Activated CD4-positive, alpha-beta T cell treated with anti-CD3 and anti-CD28 coated beads, Interleukin-2, amount 10 ng/mL, durations not matched to agents 24 days and 14 days (primary cell): Measurements from ENCODE around the gene TMEM179B. TPM values are rescaled to one million over a fixed set of nuclear protein-coding genes. Genes with fewer than 3 reads are reported as not detected.
A peak's percentile ranks its signal among the peaks of the same experiment; 100 is the strongest.

Source experiments
- DNase-seq: peaks from one replicate; pipeline ENCODE4 v3.0.0; 2022
- H3K27ac Mint-ChIP-seq: one replicate; pipeline ENCODE4 v1.8.0; 2022; ENCODE audit warnings: mild to moderate bottlenecking, mixed read lengths
- H3K27me3 Mint-ChIP-seq: one replicate; pipeline ENCODE4 v1.8.0; 2022; ENCODE audit warnings: mixed read lengths
- H3K36me3 Mint-ChIP-seq: one replicate; pipeline ENCODE4 v1.8.0; 2022; ENCODE audit warnings: low read depth, mild to moderate bottlenecking, mixed read lengths
- H3K4me1 Mint-ChIP-seq: one replicate; pipeline ENCODE4 v1.8.0; 2021; ENCODE audit warnings: mixed read lengths
- H3K4me3 Mint-ChIP-seq: one replicate; pipeline ENCODE4 v1.8.0; 2022; ENCODE audit warnings: mild to moderate bottlenecking, moderate library complexity, mixed read lengths
- H3K9me3 Mint-ChIP-seq: one replicate; pipeline ENCODE4 v1.8.0; 2021; ENCODE audit warnings: mixed read lengths
- intact Hi-C: fragments of 100-400 bp; cut with micrococcal nuclease; formaldehyde crosslinking; loops from one replicate; pipeline ENCODE4 v1.15.1; 2023
- total RNA-seq: library from RNA; stranded (reverse); gene quantifications from 2 replicates; pipeline ENCODE4 v1.2.3, GENCODE V29; 2022

Gene TMEM179B
- total RNA-seq, 1 donor from 2014 or later = 36.3 TPM

DNA sequence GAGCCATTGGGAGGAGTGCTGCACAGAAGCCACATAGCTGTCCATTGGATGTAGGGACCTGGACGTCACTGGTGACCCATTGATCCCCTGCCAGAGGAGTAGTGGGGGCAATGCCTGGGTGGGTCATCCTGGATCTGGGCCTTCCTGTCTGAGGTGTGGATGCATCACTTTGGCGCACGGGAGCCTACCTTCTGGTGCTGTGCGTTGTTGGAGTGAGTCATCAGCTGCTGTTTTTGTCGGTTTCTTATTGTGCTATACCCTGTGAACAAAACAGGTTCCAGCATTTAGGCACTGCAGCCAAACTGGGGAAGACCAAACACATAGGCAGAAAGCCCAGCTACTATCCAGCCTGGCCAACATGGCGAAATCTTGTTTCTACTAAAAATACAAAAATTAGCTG, 12.8 kb upstream of the TMEM179B start:
- DNase-seq = no peak
- H3K9me3 Mint-ChIP-seq = no peaks in the 10 kb centered on the region
- no peaks in the 10 kb centered on the region for H3K27me3 Mint-ChIP-seq
- peaks cover 25% of the 10 kb centered on the region for H3K36me3 Mint-ChIP-seq
- peaks cover 39% of the 10 kb centered on the region for H3K4me1 Mint-ChIP-seq
- no peak overlapping the region for H3K27ac Mint-ChIP-seq
- intact Hi-C loops = loop anchor here (5.0 to 10.0 kb wide), 2 partner anchors 67 to 180 kb away; partner anchors contain the start of genes BSCL2, GNG3 and TUT1
- no peak overlapping the region for H3K4me3 Mint-ChIP-seq

DNA sequence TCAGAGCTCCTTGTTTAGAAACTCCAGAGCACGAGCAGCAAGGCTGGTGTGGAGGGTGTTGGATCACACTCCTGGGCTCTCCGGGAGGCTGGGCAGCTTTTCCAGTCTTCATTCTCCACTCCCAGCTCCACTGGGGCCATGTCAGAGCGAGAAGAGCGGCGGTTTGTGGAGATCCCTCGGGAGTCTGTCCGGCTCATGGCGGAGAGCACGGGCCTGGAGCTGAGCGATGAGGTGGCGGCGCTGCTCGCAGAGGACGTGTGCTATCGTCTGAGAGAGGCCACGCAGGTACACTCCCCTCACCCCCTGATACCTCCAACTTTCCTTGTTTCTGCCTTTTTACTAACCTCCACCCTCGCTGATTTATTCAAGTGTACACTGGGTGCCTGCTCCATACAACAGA, 11.6 kb upstream of the TMEM179B start:
- H3K9me3 Mint-ChIP-seq = no peaks in the 10 kb centered on the region
- no peak overlapping the region for H3K27ac Mint-ChIP-seq
- no peak overlapping the region for H3K4me3 Mint-ChIP-seq
- peaks cover 23% of the 10 kb centered on the region for H3K36me3 Mint-ChIP-seq
- intact Hi-C loops = loop anchor here (10.0 kb wide), 1 partner anchor 181 kb away; the partner anchor contains the start of gene TUT1
- H3K27me3 Mint-ChIP-seq = no peaks in the 10 kb centered on the region
- peaks cover 28% of the 10 kb centered on the region for H3K4me1 Mint-ChIP-seq
- DNase-seq = no peak

DNA sequence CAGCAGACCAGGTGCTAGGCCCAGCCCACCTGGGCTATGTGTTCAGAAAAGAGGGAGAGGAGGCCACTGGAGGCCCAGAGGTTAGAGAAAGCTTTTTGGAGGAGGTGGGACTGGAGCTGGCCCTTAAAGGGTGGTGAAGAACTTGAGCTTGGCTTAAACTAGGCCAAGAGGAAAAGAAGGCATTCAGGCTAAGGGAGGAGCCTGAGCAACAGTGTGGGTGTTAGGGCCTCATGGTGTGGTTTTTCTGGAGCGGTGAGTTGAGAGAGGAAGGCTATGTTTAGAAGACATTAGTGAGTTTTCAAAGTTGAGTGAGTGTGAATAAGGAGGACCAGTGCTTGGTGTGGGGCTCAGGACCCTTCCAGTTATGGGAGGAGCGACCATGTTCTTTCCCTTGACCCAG, 9.8 kb upstream of the TMEM179B start:
- intact Hi-C loops = loop anchor here (10.0 kb wide), 1 partner anchor 183 kb away; the partner anchor contains the start of gene TUT1

DNA sequence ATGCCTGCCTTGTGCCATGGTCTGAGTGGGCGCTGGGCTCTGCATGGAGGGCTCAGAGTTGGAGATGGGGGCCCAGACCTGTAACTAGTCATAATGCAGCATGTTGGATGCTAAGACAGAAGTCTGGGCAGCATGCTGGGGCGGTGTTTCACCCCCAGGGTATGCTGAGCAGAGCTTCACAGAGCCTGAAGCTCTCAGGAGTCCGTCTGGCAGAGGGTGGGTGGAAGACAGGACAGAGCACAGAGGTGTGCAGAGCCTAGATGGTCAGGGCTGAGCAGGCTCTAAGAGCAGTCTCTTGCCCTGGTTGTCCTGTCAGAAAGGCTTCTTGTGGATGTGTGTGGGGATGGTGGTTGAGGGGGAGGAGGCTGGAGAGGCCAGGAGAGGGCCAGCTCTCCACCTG, 8.8 kb upstream of the TMEM179B start:
- H3K27ac Mint-ChIP-seq = peak overlapping the region; percentile 91
- peaks cover 23% of the 10 kb centered on the region for H3K36me3 Mint-ChIP-seq

More for the DNA sequence above, 9.8 kb upstream of the TMEM179B start:
- H3K27ac Mint-ChIP-seq = peak overlapping the region; percentile 91
- peaks cover 23% of the 10 kb centered on the region for H3K36me3 Mint-ChIP-seq
- H3K9me3 Mint-ChIP-seq = no peaks in the 10 kb centered on the region
- H3K4me3 Mint-ChIP-seq = peak overlapping the region; percentile 61
- peaks cover 18% of the 10 kb centered on the region for H3K4me1 Mint-ChIP-seq
- DNase-seq = no peak
- H3K27me3 Mint-ChIP-seq = no peaks in the 10 kb centered on the region

DNA sequence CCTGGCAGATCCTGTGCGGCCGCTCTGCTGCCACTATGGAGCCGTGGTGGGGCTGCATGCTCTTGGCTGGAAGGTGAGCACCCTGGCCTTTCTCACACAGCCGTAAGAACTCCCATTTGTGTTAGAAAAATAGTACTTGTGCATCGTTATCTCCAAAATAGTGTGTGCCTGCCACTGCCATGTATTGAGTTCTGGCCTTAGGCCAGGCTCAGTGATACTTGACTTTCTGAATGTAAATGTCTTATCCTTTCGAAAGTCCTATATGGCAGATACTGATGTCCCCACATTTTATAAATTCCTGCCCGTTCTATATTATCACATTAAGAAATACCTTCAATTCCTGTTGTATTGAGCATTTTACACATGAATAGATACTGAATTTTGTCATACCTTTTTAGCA, 4.4 kb upstream of the TMEM179B start:
- intact Hi-C loops = no loop called here
- H3K27me3 Mint-ChIP-seq = no peaks in the 10 kb centered on the region
- H3K36me3 Mint-ChIP-seq = peaks cover 17% of the 10 kb centered on the region
- no peak overlapping the region for H3K27ac Mint-ChIP-seq
- no peak for DNase-seq
- H3K4me3 Mint-ChIP-seq = no peak overlapping the region
- peaks cover 16% of the 10 kb centered on the region for H3K4me1 Mint-ChIP-seq
- H3K9me3 Mint-ChIP-seq = no peaks in the 10 kb centered on the region

More for the DNA sequence above, 8.8 kb upstream of the TMEM179B start:
- Mint-ChIP-seq H3K4me1 (peaks cover 18% of the 10 kb centered on the region), H3K4me3 (no peak overlapping the region), H3K27me3 (no peaks in the 10 kb centered on the region), H3K9me3 (no peaks in the 10 kb centered on the region)
- DNase-seq = no peak
- intact Hi-C loops = loop anchor here (10.0 kb wide), 1 partner anchor 184 kb away; the partner anchor contains the start of gene TUT1

DNA sequence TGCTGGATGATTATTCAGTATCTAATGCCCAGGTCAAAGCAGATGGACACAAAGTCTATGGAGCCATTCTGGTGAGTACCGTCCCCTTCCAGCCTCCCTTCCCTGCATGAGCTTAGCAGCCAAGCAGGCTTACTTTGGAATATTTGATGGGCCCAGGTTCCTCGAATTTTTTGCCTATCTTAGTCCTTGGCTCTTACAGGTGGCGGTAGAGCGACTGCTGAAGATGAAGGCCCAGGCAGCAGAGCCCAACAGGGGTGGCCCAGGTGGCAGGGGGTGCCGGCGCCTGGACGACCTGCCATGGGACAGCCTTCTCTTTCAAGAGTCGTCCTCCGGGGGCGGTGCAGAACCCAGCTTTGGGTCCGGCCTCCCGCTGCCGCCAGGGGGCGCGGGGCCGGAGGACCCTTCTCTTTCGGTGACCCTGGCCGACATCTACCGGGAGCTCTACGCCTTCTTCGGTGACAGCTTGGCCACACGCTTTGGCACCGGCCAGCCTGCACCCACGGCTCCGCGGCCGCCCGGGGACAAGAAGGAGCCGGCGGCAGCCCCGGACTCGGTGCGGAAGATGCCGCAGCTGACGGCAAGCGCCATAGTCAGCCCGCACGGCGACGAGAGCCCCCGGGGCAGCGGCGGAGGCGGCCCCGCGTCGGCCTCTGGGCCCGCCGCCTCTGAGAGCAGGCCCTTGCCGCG, 741 bp upstream of the TMEM179B start:
- H3K4me1 Mint-ChIP-seq = peaks cover 34% of the 10 kb centered on the region
- peaks cover 38% of the 10 kb centered on the region for H3K36me3 Mint-ChIP-seq
- H3K4me3 Mint-ChIP-seq = peak overlapping the region; percentile 93
- peak; percentile 97 for DNase-seq
- H3K9me3 Mint-ChIP-seq = no peaks in the 10 kb centered on the region
- peak overlapping the region; percentile 91 for H3K27ac Mint-ChIP-seq
- no peaks in the 10 kb centered on the region for H3K27me3 Mint-ChIP-seq
- intact Hi-C loops = loop anchor here (1.0 to 2.0 kb wide), 11 partner anchors 15 to 121 kb away; partner anchors contain the start of genes C11orf98, CSKMT, HNRNPUL2 and NXF1

DNA sequence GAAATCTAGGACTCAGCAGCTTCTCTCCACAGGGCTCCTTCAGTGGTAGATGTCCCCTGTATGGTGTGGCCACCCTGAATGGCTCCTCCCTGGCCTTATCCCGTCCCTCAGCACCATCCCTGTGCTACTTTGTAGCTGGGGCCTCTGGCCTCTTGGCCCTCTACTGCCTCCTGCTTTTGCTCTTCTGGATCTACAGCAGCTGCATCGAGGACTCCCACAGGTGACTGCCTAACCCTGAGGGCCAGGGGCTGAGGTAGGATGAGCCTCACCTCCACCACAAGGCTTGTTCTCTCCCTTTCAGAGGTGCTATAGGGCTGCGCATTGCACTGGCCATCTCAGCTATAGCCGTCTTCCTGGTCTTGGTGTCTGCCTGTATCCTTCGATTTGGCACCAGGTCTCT, 1.8 kb downstream of the TMEM179B start:
- peak overlapping the region; percentile 90 for H3K4me3 Mint-ChIP-seq
- peaks cover 43% of the 10 kb centered on the region for H3K4me1 Mint-ChIP-seq
- peaks cover 50% of the 10 kb centered on the region for H3K36me3 Mint-ChIP-seq
- intact Hi-C loops = no loop called here
- H3K27me3 Mint-ChIP-seq = no peaks in the 10 kb centered on the region
- H3K27ac Mint-ChIP-seq = peak overlapping the region; percentile 54
- peak; percentile 65 for DNase-seq
- no peaks in the 10 kb centered on the region for H3K9me3 Mint-ChIP-seq

DNA sequence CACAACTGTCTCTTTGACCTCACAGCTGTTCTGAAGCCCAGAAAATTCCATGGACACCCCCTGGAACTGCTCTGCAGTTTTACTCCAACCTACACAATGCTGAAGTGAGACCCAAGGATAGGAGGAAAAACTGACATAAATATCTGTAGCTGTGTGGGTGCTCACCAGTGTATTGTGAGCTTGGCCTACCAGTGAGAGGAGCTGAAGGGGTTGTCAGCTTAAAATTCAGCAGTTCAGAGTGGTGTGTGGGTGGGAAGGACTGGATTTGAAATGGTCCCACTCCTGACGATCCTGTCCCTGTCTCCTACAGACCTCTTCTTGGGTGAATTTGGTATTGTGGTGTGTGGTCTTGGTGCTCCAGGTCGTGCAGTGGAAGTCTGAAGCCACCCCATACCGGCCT, 2.4 kb downstream of the TMEM179B start:
- Mint-ChIP-seq H3K4me1 (peaks cover 43% of the 10 kb centered on the region), H3K27ac (peak overlapping the region; percentile 54), H3K4me3 (peak overlapping the region; percentile 92), H3K27me3 (no peaks in the 10 kb centered on the region), H3K36me3 (peaks cover 56% of the 10 kb centered on the region), H3K9me3 (no peaks in the 10 kb centered on the region)
- DNase-seq = peak; percentile 61
- intact Hi-C loops = no loop called here

DNA sequence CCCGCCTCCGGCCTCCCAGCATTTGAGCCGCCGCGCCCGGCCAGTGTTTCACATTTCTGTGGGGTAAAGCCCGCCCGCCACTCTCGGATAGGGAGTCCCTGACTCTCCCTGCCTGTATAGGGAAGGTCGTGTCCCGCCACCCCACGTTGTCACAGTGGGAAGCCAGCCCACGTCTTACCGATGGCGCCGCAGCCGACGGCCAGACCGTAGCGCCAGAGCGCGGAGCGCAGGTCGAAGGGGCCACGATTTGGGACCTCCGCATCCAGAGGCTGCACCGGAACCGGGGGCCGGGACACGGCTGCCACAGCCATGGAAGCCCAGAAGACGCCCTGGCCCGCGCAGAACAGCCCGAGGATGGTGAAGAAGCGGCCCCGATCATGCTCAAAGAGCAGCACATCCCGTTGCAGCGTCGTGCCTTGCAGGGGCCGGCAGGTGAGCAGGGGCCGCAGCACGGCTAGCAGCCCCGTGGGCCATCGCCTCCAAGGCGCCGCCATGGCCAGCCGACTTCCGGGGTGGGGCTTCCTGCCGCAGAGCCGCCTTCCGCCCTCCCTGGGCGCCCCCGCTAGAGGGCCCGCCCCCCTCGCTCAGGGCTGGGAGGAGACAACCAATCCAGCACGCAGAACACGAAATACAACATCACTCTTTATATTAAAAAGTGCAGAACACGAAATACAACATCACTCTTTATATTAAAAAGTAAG, 4.4 kb downstream of the TMEM179B start, which contains the start of gene TMEM223:
Gene TMEM223, minus strand, starts transcription at position 506 of the 701 bp plus-strand sequence. Its CDS starts 12 bp downstream, at position 494.
- Mint-ChIP-seq H3K36me3 (peaks cover 73% of the 10 kb centered on the region), H3K4me3 (peak within 1 kb of the TSS; percentile 92)

DNA sequence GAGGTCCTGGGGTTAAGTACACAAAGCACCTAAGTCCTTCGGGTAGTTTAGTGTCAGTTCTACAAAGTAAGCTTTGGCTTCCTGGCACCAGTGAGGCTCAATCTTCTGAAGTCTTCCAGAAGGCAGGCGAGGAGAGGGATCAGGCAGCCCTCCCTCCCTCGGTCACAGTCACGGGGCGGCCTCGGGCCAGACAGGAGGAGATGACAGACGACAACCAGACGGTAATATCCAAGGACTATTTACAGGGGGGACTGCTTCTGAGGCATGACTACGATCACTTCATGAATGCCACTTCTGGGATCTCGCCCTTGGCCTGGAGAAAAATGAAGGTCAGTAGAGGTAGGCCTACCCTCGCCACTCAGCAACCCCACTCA, 5.0 kb downstream of the TMEM179B start:
- H3K9me3 Mint-ChIP-seq = no peaks in the 10 kb centered on the region
- H3K27me3 Mint-ChIP-seq = no peaks in the 10 kb centered on the region
- DNase-seq = no peak
- peaks cover 36% of the 10 kb centered on the region for H3K4me1 Mint-ChIP-seq
- intact Hi-C loops = loop anchor here (1.0 kb wide), 3 partner anchors 12 to 64 kb away; partner anchors contain the start of genes STX5, TEX54 and TTC9C
- H3K4me3 Mint-ChIP-seq = peak overlapping the region; percentile 92
- peak overlapping the region; percentile 88 for H3K27ac Mint-ChIP-seq
- peaks cover 78% of the 10 kb centered on the region for H3K36me3 Mint-ChIP-seq

More for the DNA sequence above, 4.4 kb downstream of the TMEM179B start, which contains the start of gene TMEM223:
- peak; percentile 98 for DNase-seq
- Mint-ChIP-seq H3K27ac (peak within 1 kb of the TSS; percentile 88), H3K4me1 (peaks cover 36% of the 10 kb centered on the region), H3K9me3 (no peaks in the 10 kb centered on the region), H3K27me3 (no peaks in the 10 kb centered on the region)
- intact Hi-C loops = loop anchor here (1.0 kb wide), 3 partner anchors 13 to 63 kb away; partner anchors contain the start of genes STX5, TEX54 and TTC9C

DNA sequence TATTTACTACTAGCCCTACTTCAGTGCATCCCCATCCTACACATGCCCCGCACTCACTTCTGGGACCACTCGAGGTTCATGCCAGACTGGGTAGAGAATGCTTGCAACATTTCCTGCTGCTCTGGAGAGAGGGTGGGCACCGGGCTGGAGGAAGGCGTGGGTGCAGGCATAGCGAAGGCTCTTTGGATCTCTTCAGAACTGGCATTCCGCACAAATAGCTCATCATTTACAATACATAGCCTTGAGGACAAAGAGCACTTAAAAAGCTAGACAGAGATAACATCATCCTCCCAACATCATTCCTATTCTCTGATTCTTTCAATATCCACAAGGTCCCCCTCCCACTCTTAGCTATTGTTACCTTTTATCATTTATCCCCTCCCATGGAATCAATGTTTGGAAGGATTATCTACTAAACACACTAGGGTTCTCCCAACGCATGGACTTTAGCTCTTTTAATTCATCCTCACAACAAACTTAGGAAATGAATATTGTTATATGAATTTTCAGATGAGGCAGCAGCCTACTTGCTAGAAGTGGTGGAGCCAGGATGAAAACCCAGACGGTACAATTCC, 7.1 kb downstream of the TMEM179B start:
- Mint-ChIP-seq H3K9me3 (no peaks in the 10 kb centered on the region), H3K36me3 (peaks cover 78% of the 10 kb centered on the region), H3K27ac (no peak overlapping the region), H3K27me3 (no peaks in the 10 kb centered on the region), H3K4me3 (no peak overlapping the region), H3K4me1 (peaks cover 27% of the 10 kb centered on the region)
- intact Hi-C loops = no loop called here
- DNase-seq = no peak

DNA sequence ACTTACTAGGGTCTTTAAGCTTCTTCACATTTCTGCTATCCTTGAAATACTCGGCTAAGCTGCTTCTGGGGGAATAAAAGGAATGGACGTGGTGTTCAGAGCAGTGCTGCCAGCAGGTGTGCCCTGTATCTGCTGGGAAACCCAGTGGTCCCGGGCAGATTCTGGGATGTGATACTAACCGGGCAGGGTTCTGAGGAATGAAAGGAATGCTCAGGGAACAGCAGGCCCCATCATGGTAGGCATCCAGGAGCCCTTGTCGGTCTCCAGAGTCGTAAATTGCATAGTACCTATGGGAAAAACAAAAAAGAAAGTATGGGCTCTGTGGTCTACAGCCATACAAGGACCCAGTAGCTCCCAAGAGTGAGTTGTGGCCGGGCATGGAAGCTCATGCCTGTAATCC, 9.1 kb downstream of the TMEM179B start:
- Mint-ChIP-seq H3K36me3 (peaks cover 76% of the 10 kb centered on the region), H3K27ac (no peak overlapping the region), H3K4me1 (peaks cover 9% of the 10 kb centered on the region), H3K27me3 (no peaks in the 10 kb centered on the region), H3K4me3 (no peak overlapping the region), H3K9me3 (no peaks in the 10 kb centered on the region)
- no peak for DNase-seq
- intact Hi-C loops = no loop called here

DNA sequence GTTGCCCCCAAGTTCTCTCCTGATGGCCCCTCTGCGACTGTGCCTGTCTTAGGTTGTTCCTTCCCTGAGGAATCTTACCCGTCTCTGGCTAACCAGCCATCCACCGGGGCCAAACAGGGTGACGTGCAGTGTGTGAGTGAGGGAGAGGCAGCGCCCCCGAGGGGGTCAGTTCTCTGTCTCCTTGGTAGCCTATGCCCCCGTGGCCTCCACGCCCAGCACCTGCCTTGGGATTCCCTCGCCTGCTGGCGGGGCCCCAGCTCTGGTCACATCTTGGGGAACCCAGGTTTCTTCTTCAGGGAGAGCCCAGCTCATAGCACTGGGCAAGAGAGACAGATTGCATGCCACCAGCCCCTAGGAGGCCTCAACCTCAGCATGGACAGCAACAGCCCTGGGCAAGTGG, 12.3 kb downstream of the TMEM179B start:
- Mint-ChIP-seq H3K9me3 (no peaks in the 10 kb centered on the region), H3K4me3 (no peak overlapping the region), H3K27me3 (no peaks in the 10 kb centered on the region), H3K27ac (no peak overlapping the region), H3K36me3 (peaks cover 82% of the 10 kb centered on the region), H3K4me1 (peaks cover 21% of the 10 kb centered on the region)
- intact Hi-C loops = no loop called here
- no peak for DNase-seq
